H4 (cell line): Measurements from ENCODE around the gene KCNIP2. TPM values are rescaled to one million over a fixed set of nuclear protein-coding genes. Genes with fewer than 3 reads are reported as not detected.
"Not testable (repeated sequence)": the region's sequence is repeated elsewhere in the genome, so short reads cannot be mapped to it uniquely, and the experiment has no call there.

Experiments used
- DNase-seq: peaks from one replicate; pipeline ENCODE4 v3.0.0-alpha.2; 2015; ENCODE audit warnings: low spot score
- total RNA-seq: library from RNA; depleted of rRNA; stranded (reverse); fragments of >200 nt; shearing (Covaris generic); gene quantifications from 2 replicates; pipeline ENCODE4 v1.2.3, GENCODE V29; 2014

KCNIP2 gene
- total RNA-seq, 1 experiment from 2014 or later = not detected

DNA sequence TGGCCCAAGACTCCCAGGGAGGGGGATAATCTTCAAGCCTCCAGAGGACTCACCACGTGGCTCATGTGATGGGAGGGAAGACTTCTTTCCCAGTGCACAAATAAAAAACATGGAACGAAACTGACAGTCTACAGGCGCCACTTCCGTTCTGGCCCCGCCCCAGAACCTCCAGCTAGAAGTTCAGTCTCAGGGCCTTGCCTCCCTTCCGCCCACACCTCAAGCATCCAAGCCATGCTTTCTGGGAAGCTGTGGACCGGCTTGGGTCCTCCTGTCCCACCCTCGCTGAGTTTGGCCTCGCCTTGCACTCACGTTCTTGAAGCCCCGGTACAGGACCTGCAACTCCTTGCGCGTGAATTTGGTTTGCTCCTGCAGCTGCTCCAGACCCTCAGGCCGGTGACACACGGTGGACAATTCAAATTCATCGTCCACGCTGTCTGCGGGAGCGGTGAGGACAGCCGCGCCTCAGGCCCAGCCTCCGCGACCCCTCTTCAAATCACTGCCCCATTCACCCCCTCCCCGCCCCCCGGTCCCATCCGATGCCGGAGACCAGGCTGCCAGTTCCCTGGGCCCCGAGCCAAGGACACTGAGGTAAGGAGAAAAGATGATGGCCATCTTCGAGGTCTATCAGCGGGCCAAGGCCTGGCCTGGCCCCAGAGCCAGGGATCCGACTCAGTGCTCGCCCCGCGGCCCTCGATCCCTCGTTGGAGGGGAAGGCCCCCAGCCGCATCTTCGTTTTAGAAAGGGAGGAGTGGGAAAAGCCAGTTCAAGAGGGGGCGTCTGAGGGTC lies 14.6 kb downstream of the KCNIP2 start:
- DNase-seq = no peak

- DNase-seq = no peak
These were observed 15.5 kb downstream of the KCNIP2 start for GRCh38 chr10:101827919-101828600.

DNA sequence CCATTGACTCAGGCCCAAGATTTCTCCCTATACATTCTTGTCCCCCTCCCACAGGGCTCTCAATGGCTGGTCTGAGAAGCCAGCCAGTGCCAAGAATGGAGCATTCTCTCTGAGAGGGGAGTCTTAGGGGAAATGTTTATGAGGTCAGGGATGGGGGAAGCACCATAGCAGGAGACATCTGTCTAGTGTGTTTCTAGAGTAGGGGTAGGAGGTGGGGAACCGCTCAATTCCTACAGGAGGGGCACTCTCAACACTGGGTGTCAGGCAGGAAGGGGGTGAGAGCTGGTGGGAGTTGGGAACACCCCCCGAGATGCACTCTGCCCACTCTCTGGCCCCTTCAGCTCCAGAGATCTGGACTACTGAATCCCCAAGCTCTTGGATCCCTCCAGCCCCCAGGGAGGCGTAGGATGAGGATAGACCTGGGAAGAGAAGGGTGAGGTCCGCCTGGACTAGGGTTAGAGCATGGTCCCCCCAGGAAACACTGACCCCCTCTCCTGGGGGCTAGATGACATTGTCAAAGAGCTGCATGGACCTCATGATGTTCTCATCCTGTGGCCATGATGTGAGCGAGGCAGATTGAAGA lies 16.7 kb downstream of the KCNIP2 start:
- DNase-seq = no peak

DNA sequence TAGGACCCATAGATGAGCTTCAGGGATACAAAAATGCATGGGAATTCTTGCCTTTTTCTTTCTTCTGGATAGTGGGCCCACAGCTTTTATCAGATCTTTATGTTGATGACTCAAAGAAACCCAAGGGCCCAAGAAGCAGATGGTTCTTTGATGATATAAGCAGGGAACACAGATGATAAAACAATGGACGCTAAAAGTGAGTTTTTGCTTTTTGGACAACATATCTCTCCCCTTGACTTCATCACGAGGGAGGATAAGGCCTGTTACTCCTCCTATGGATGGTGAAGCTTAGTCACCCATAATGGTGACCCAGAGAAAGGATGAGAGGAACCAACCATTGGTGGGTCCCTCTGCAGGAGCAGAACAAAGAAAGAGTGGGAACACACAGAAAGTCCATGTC lies 18.9 kb downstream of the KCNIP2 start:
- no peak for DNase-seq

DNA sequence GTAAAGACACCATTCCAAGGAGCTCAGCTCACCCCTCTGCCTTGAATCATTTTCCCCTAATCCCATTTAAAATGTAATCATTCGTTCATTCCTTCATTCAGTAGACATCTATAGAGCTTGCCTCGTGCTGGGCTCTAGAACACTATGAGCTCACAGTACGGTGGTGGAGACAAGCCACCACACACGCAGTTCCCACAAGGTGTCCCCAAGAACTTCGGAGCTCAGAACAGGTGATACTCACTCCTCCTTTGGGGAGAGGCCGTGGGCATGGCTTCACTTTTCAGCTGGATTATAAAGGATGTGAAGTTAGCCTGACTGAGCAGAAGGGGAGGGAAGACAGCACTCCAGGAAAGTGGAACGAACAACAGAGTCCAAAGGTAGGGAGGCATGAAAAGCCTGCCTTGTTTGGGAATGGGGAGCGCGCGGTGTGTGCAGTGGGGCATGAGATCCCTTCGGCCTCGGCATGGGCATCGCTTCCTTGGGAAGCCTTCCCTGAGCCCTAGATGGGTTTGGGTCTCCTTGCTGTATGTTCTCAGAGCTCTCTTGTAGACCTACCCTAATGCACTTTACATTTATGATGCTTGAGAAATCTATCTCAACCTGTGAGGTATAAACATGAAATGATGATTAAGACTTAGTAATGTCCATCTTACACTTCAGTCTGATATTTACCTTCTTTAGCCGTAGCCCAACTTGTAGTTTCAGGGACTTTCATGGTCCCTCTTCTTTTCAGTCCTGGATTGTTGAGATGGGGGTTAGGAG lies 24.5 kb downstream of the KCNIP2 start:
- DNase-seq = no peak

- peak; percentile 99 for DNase-seq
These were observed 25.3 kb downstream of the KCNIP2 start, which contains the start of gene OGA for GRCh38 chr10:101818119-101818871. TSS of gene OGA (minus strand) at chr10:101818444. CDS start at chr10:101818022, 422 bp downstream.

DNA sequence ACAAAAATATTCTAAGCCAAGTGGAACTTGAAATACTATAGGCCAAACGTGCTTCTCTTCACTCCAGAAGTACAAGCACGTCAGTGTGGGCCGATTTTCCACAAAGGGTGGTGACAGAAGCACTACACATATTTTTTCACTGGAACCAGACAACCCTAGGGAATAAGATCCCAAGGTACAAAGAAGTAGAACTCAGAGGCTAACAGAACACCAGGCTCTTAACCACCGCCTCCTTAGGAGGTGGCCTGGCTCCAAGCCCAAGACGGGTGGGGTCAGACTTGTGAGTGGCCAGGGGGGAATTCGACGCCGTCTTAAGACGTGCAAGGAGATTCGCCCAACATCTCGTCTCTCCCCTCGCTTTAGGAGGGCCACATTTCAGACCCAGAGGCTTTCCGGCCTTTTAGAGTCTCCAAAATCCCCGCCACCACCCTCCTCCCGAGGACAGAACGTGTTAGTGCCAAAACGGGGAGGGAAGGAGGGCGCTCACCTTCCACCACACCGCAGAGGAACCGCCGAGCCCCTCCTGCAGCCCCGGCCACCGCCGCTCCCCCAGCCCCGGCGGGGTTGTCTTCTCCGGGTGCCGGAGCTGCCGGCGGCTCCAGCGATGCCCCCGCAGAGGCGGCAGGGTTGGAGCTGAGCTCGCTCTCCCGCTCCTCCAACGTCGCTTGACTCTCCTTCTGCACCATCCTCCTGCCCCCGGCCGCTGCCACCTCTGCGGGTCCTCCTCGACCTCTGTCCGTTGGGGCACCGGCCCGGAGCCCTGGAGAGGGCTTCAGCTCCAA lies 26.1 kb downstream of the KCNIP2 start:
- DNase-seq = peak; percentile 92

DNA sequence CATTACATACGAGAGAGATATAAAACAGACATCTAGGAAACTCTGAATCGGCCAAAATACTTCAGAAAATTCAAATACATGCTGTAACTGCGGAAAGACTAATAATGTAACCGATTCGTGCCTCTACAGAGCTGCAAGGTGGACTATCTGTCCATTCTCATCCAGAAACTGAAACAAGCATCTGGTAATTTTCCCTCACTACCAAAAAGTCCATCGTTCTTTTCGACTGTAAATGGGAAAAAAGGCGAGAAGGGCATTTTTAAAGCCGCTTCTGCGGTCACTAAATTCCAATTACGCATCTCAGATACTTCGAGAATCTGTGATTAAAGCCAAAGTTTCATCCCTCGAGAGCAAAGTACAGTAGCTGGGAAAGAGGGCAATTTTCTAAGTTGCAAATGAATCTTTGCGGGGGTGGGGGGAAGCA lies 26.7 kb downstream of the KCNIP2 start:
- DNase-seq = no peak

GRCh38 chr10:101816376-101816775 lies 27.2 kb downstream of the KCNIP2 start:
- no peak for DNase-seq

- DNase-seq = peak; percentile 19
These were observed 29.0 kb downstream of the KCNIP2 start for GRCh38 chr10:101814466-101815071.

- no peak for DNase-seq
These were observed 31.0 kb downstream of the KCNIP2 start for GRCh38 chr10:101812606-101813005.

DNA sequence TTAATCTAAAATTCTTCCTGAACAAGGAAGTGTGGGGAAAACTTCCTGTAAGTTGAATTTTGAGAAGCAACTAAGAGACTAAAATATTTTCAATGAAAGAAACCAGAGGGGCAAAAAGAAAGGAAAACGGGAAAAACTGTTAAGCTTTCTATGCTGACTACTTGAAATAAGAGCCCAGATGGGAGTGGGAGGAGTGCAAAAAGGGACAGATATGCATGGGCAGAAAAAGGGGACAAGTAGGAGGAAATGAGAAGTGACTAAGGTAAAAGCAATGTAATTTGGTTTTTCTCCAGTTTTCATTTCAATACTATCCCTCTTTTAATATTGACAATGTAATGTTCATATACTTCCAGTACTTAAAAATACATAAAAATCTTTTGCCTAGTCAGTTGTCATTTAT lies 36.4 kb downstream of the KCNIP2 start:
- no peak for DNase-seq

DNA sequence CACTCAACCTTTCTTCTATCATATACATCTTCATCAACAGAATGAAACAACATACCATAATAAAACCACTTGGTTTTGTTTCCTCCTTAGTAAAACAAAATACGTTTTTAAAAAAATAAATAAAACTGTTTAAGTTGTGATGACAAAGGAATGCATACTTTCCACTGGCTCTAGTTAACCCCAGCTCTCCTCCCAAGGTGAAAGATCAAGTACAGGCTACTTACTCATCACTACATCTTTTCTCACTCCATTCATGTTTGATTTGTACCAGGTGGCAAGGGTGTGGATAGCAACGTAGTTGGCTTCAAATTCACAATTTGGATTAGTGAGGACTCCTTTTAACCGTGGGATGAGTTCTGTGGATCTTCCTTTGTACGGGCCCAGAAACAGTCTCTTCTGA lies 40.1 kb downstream of the KCNIP2 start:
- DNase-seq = no peak

DNA sequence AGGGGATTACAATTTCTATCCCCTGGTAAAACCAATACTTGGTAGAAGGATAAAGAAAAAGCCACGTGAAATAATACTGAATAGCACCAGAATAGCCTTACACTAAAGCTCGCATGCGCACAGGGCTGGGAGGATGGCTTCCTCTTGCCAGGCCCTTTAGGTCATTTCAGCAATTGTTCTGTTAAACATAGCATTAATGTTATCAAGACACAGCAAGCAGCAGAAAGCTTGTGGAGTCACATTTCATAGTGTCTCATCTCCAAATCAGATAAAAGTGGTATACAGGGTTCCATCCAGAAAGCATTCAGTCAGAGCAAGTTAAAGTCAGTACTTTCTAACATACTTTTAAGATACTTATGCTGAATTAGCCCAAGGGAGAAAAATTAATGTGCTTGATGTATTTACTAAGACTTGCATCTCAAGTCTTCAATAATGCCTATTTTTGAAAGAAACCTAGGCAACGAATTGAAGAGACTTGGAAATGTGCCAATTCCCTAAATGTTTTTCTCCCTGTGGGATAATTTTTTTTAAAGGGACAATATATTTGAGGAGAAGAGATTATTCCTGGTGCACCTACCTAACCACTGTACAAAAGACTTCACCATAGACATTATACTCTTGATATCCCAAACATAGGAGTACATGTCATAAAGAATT lies 46.1 kb downstream of the KCNIP2 start:
- no peak for DNase-seq

DNA sequence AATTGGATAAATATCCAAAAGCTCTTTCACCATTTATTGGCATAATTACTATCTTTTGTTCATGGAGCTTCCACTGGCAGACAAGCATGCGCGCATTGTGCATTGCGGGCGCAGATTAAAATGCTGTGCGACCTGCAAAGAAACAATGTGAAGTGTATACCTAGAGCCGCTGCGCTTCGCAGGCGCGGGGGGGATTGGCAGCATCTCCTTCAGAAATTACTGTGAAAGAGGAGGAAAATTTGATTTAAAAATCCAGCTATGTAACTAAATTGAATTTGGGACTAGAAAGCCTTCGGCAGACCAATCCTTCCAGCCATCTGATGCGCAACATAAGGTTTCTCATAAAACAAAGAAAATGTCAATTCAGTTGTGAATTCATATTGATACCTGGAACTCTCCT lies 50.1 kb downstream of the KCNIP2 start:
- DNase-seq = no peak

DNA sequence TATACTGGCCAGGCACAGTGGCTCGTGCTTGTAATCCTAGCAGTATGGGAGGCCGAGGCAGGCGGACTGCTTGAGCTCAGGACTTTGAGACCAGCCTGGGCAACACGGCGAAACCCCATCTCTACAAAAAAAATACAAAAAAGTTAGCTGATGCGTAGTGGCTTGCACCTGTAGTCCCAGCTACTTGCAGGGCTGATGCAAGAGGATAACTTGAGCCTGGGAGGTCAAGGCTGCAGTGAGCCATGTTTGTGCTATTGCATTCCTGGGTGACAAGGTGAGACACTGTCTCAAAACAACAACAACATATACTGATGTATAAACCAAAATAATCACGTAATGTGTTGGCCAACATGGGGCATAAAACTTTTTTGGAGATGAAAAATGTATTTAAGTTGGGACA lies 53.9 kb downstream of the KCNIP2 start:
- DNase-seq = no peak

GRCh38 chr10:101789231-101789630 lies 54.4 kb downstream of the KCNIP2 start:
- DNase-seq = not testable (repeated sequence)

GRCh38 chr10:101785801-101786200 lies 57.8 kb downstream of the KCNIP2 start:
- no peak for DNase-seq

DNA sequence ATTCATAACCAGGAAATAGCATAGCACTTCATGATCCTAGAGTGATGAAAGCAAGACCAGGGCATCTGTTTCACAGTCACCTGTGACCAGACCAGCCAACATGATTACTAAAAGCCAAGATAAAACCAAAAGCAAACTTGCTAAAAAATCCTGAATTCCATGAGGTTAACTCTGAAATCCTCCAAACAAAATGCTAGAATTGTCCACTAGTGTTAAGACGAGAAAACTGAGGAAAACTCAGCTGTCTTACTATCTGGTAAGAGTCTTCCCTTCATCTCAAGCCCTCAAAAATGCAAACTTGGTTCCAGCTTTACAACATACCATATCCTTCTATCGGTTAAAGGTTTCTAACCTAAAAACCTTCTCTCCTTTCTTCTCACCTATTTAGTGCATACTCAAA lies 59.0 kb downstream of the KCNIP2 start:
- no peak for DNase-seq

GRCh38 chr10:101783736-101784118 lies 59.9 kb downstream of the KCNIP2 start:
- no peak for DNase-seq
